A673 (cell line): ENCODE measurements around the gene MAGIX. TPM values are rescaled to one million over a fixed set of nuclear protein-coding genes. Genes with fewer than 3 reads are reported as not detected.

Experiments used
- BruUV-seq: library from RNA; stranded (reverse); fragments of 400-500 nt; replicated peaks from 2 replicates; lab custom pipeline; 2021; lab: Mats Ljungman, UMichigan
- CTCF ChIA-PET: fragments of 300-600 bp; sonication (Branson Sonifier 250); formaldehyde crosslinking; loops from one replicate; lab custom pipeline; 2022; ENCODE audit warnings: antibody characterized with exemption; lab: Charles Lee
- POLR2A ChIA-PET: fragments of 300-600 bp; sonication (Branson Sonifier 250); formaldehyde crosslinking; loops from one replicate; lab custom pipeline; 2022; ENCODE audit warnings: antibody characterized with exemption; ENCODE audit not compliant: low non-redundant PET; lab: Charles Lee
- DNase-seq: peaks from one replicate; pipeline ENCODE4 v3.0.0-alpha.2; 2015; ENCODE audit warnings: low spot score
- H3K27ac ChIP-seq: fragments of 200-600 bp; sonication (generic); 2 replicates; pipeline ENCODE4 v1.5.1; 2016; ENCODE audit warnings: mixed run types, low read depth, mild to moderate bottlenecking, mixed read lengths, antibody characterized with exemption, low read length; ENCODE audit not compliant: poor library complexity, severe bottlenecking
- H3K27me3 ChIP-seq: fragments of 200-600 bp; sonication (generic); replicated peaks from 2 replicates; pipeline ENCODE4 v1.6.1; 2017; ENCODE audit warnings: mixed run types, low read depth, mild to moderate bottlenecking, mixed read lengths, antibody characterized with exemption, low read length; ENCODE audit not compliant: insufficient read depth, poor library complexity
- H3K36me3 ChIP-seq: fragments of 200-600 bp; sonication (generic); 2 replicates; pipeline ENCODE4 v1.6.1; 2016; ENCODE audit warnings: mixed run types, mild to moderate bottlenecking, mixed read lengths, antibody characterized with exemption, low read length; ENCODE audit not compliant: insufficient read depth, poor library complexity, severe bottlenecking
- H3K4me1 ChIP-seq: fragments of 200-600 bp; sonication (generic); 2 replicates; pipeline ENCODE4 v1.6.1; 2017; ENCODE audit warnings: mixed run types, mild to moderate bottlenecking, mixed read lengths, antibody characterized with exemption, low read length; ENCODE audit not compliant: insufficient read depth, poor library complexity, severe bottlenecking
- H3K4me3 ChIP-seq: fragments of 200-600 bp; sonication (generic); 2 replicates; pipeline ENCODE4 v1.5.1; 2016; ENCODE audit warnings: low read depth, mixed run types, mild to moderate bottlenecking, mixed read lengths, low read length; ENCODE audit not compliant: poor library complexity, severe bottlenecking
- H3K9me3 ChIP-seq: fragments of 200-600 bp; sonication (generic); 2 replicates; pipeline ENCODE4 v1.6.1; 2016; ENCODE audit warnings: mixed run types, low read depth, mild to moderate bottlenecking, mixed read lengths, antibody characterized with exemption, low read length; ENCODE audit not compliant: poor library complexity, severe bottlenecking
- EZH2 ChIP-seq: fragments of 200-600 bp; sonication (generic); IDR thresholded peaks from 2 replicates; pipeline ENCODE4 v1.6.1; 2017; ENCODE audit warnings: borderline replicate concordance, low read depth, mild to moderate bottlenecking, mixed read lengths, antibody characterized with exemption, low read length; ENCODE audit not compliant: poor library complexity, severe bottlenecking
- intact Hi-C: fragments of 100-400 bp; cut with micrococcal nuclease; formaldehyde crosslinking; loops from one replicate; pipeline ENCODE4 v1.10.0; 2022; ENCODE audit not compliant: unreplicated experiment
- total RNA-seq: library from RNA; stranded (reverse); gene quantifications from 2 replicates; pipeline ENCODE4 v1.2.3, GENCODE V29; 2021
- TF ChIP-seq, protein P1 (sequence below): fragments of 300-800, 200-600 bp; sonication (generic); conservative IDR thresholded peaks from 2 replicates; pipeline ENCODE4 v1.5.1; 2017; ENCODE audit warnings: low read depth, mild to moderate bottlenecking, antibody characterized with exemption, low read length, moderate library complexity, mixed read lengths

The MAGIX gene
- total RNA-seq, 1 experiment from 2014 or later = 1.1 TPM

GRCh38 chrX:49179358-49179757 is 16.8 kb downstream of the MAGIX start:
- Histone ChIP-seq H3K4me3 (no peak overlapping the region), H3K27me3 (no peaks in the 10 kb centered on the region), H3K27ac (no peak overlapping the region), H3K36me3 (peaks cover 7% of the 10 kb centered on the region), H3K4me1 (no peaks in the 10 kb centered on the region), H3K9me3 (no peaks in the 10 kb centered on the region)
- CTCF ChIA-PET = no interaction called here
- TF ChIP-seq, protein P1, sequence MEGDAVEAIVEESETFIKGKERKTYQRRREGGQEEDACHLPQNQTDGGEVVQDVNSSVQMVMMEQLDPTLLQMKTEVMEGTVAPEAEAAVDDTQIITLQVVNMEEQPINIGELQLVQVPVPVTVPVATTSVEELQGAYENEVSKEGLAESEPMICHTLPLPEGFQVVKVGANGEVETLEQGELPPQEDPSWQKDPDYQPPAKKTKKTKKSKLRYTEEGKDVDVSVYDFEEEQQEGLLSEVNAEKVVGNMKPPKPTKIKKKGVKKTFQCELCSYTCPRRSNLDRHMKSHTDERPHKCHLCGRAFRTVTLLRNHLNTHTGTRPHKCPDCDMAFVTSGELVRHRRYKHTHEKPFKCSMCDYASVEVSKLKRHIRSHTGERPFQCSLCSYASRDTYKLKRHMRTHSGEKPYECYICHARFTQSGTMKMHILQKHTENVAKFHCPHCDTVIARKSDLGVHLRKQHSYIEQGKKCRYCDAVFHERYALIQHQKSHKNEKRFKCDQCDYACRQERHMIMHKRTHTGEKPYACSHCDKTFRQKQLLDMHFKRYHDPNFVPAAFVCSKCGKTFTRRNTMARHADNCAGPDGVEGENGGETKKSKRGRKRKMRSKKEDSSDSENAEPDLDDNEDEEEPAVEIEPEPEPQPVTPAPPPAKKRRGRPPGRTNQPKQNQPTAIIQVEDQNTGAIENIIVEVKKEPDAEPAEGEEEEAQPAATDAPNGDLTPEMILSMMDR = no peak
- TF ChIP-seq EZH2 = no peak
- POLR2A ChIA-PET = no interaction called here
- intact Hi-C loops = no loop called here
- no TSS peak for BruUV-seq
- DNase-seq = no peak

DNA sequence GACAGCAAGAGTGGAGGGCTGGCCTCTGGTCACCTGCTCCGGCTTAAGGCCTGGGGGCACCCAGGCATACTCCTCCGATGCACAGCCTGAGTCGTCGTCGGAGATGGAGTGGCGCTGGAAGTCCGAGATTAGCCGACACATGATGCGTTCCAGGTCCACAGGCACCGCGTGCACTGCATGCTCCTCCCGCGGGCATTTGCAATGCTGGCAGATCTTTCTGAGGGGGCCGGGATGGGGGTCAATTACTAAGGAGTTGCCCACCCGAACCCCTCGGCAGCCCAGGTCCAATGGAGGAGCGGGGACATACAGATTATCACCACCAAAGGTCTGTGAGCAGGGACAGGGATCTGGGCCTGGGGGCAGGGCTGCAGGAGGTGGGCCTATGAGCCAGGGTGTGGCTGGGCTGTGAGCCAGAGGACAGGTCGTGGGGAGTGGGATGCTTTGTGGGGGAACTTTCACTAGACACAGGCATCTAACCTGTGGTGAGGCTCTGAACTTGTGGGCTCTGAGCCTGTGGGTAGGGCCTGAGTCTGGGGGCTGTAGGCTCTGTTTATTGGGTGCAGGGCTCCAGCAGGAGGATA is 21.2 kb downstream of the MAGIX start:
- no peak overlapping the region for H3K27ac ChIP-seq
- peaks cover 6% of the 10 kb centered on the region for H3K4me1 ChIP-seq
- peaks cover 3% of the 10 kb centered on the region for H3K36me3 ChIP-seq
- H3K4me3 ChIP-seq = peak overlapping the region; percentile 47
- TF ChIP-seq, protein P1 = no peak
- no peak for TF ChIP-seq EZH2
- POLR2A ChIA-PET = no interaction called here
- BruUV-seq = no TSS peak
- CTCF ChIA-PET = interaction anchor here (0.8 kb wide), 2 partner anchors 9 to 28 kb away, joined by 4 read pairs; no protein-coding TSS in a partner anchor
- H3K9me3 ChIP-seq = no peaks in the 10 kb centered on the region
- H3K27me3 ChIP-seq = no peaks in the 10 kb centered on the region
- intact Hi-C loops = no loop called here
- DNase-seq = no peak

DNA sequence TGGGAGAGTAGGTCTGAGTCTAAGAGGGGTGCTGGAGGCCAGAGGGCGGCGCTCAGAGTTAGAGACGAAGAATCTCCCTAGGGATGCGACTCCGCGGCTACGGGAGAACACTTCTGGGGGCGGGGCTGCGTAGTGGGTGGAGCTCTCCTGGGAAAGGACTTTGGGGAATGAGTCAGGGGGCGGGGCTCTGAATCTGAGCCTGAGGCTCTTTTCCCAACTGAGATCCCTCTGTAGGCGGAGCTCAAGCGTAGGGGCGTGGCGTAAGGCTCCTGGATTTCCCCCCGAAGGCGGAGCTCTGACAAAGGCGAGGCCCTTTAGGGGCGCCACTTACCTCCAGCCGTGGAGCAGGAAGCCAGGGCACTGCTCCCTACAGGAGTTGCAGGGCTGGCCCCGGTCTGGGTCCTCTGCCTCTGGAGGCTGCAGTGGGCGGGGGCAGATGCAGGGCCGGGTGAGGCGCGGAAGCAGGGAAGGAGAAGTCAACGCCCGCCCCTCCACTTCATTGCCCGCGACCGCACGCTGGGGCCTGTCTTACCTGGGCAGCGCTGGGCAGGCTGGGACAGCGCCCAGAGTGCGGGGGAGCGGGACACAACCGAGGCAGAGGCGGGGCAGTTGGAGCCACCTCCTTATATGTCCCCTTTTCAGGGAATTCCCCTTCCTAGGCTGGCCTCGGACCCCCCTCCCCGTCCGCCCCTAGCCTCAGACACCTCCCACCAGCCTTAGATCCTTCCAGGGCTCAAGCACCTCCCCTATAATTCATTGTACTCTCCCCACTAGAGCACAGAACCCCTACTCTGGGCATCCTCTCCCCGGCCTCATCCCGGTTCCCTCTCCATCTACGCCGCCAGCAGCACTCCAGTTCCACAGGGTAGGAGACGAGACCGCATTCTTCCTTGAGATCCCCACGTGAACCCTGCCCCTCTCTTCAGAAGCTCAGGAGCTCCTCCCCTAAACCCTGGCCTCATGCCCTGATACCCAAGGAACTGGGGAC is 22.0 kb downstream of the MAGIX start:
- Histone ChIP-seq H3K4me1 (peaks cover 6% of the 10 kb centered on the region), H3K9me3 (no peaks in the 10 kb centered on the region), H3K27me3 (no peaks in the 10 kb centered on the region), H3K4me3 (peak overlapping the region; percentile 47), H3K36me3 (no peaks in the 10 kb centered on the region), H3K27ac (peak overlapping the region; percentile 72)
- DNase-seq = peak; percentile 95
- POLR2A ChIA-PET = no interaction called here
- CTCF ChIA-PET = interaction anchor here (0.8 kb wide), 2 partner anchors 8 to 29 kb away, joined by 4 read pairs; no protein-coding TSS in a partner anchor
- no TSS peak for BruUV-seq
- TF ChIP-seq, protein P1 = peak; percentile 32; the same call in 1 of the 2 replicates
- no peak for TF ChIP-seq EZH2
- intact Hi-C loops = no loop called here
